H1 (cell line): ENCODE results near the gene TNFSF15. TPM values are rescaled to one million over a fixed set of nuclear protein-coding genes. Genes with fewer than 3 reads are reported as not detected.

ENCODE experiments used
- CBX8 ChIP-seq: fragments of 300-800, 300-1000 bp; sonication (generic); IDR thresholded peaks from 2 replicates; pipeline ENCODE4 v1.7.1; 2016; ENCODE audit warnings: low read depth, low read length, borderline replicate concordance
- CTBP2 ChIP-seq: IDR thresholded peaks from 2 replicates; pipeline ENCODE4 v1.7.0; 2011; ENCODE audit warnings: borderline replicate concordance, mild to moderate bottlenecking, moderate library complexity, mixed read lengths, low read length; ENCODE audit not compliant: insufficient read depth, insufficient read length
- E2F6 ChIP-seq: IDR thresholded peaks from 2 replicates; pipeline ENCODE4 v1.6.1; 2012; ENCODE audit warnings: inconsistent platforms
- EP300 ChIP-seq, 2 experiments: IDR thresholded peaks; 1 replicate in 1 of 2; 2 replicates in 1 of 2; pipeline ENCODE4 v1.6.1; 2011 to 2012; ENCODE audit warnings: low read depth in 2 of 2, low read length in 2 of 2, mild to moderate bottlenecking in 2 of 2, borderline replicate concordance in 1 of 2, inconsistent platforms in 1 of 2, moderate library complexity in 1 of 2
- HDAC6 ChIP-seq: IDR thresholded peaks from one replicate; pipeline ENCODE4 v1.7.1; 2012; ENCODE audit warnings: low read depth, mild to moderate bottlenecking, inconsistent platforms, low read length, moderate library complexity
- TAF1 ChIP-seq: IDR thresholded peaks from 2 replicates; pipeline ENCODE4 v1.6.1; 2011; ENCODE audit warnings: mild to moderate bottlenecking, low read depth, low read length
- polyA plus RNA-seq, 7 experiments: library from polyadenylated mRNA; depleted of rRNA in 3 of 7; stranded (reverse) in 5 of 7; unstranded in 2 of 7; fragments of >200 nt in 5 of 7; fragments of 200-250 nt in 2 of 7; gene quantifications; 1 replicate in 5 of 7; 2 replicates in 1 of 7; 4 replicates in 1 of 7; pipeline versions ENCODE4 v1.2.1 to v1.2.3, GENCODE V29; 2011 to 2013; ENCODE audit warnings: missing spikeins in 2 of 7, mixed read lengths in 2 of 7
- total RNA-seq: library from RNA; stranded (reverse); fragmentation: NEBNext Ultra II Directional; extraction: Animal tissue kit (Norgen Biotek cat#: 25700); gene quantifications from 2 replicates; pipeline ENCODE4 v1.2.1, GENCODE V29; 2021

TNFSF15 gene
- total and polyA plus RNA-seq, 2 of the 8 experiments (the other 6 are each of a cell fraction or from before 2014, with no cell fraction given), result 0.09 to 0.17 TPM

DNA sequence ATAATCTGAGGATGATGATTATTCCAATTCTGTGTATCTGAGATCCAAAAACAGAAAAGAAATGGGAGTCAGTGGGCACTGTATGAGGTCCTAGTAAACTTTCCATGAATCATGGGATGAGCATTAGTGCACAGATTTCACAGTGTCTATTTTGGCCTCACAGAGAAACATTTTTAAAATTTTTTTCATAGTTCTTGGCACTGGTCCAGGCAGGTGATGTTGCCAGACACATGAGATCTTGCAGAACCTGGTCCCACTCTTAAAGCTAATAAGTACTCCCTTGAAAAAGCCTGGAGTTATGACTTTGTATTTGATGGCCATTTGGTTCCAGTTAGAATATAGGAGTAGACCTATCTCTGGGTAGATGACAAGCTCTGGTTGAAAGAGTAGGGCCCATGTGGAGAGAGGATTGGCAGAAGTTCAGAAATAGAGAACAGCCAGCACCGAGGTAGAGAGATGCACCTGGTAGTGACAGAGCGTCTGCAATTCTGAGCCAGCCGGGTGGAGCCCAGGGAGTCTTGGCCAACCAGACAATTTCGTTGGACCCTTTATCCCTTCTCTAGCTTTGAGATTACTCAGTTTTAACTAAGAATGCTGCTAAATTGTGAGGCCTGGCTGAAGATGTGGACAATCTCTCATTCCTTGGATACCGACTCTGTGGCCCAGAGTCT, 6.3 kb upstream of the TNFSF15 start (continued):
- TF ChIP-seq EP300 (IDR thresholded peaks at IDR 0.05; ENCODE audit: borderline replicate concordance in 1 of 2, low read depth in 2 of 2, low read length in 2 of 2) (no peak), E2F6 (no peak), HDAC6 (no peak), TAF1 (no peak), CTBP2 (no peak), CBX8 (no peak)
